Measurements from ENCODE around the gene YPEL4.
A peak's percentile ranks its signal among the peaks of the same experiment; 100 is the strongest.

YPEL4 gene

DNA sequence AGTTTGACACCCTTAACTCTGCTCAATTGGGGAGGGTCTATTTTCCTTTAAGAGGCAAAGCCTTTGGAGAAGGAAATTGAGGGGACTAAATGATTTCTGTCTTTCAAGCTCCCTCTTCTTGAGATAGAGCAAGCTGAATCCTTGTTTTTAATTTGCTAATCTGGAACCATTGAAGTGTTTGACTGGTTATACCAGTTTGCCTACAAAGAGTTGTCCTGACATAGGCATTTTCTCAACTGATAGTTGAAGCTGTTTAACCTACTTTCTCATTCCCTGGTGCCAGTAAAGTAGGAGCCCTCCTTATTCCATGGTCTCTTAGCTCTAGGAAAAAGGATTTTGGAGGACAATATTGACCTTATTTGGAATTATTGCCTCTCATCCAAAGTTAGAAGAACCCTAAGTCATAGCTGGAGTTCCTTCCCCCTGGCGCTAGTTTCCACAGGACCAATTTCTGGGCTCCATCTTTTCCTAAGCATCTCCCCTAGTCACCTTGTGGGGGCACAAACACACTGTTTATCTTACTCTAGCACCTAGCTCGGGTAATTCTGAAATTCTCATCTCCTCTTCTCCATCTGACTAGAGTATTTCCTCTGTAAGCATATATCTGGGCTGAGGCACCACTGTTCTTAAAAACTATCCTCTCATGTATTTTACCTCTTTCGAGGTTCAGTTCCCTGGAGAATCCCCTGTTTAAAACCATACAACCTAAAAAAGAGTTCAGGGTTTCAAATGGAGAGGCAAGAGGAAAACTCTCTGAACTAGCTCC lies 25.6 kb upstream of the YPEL4 start:
- DNase-seq (ENCODE audit: low read depth) = no peak
- TF ChIP-seq, protein P1, sequence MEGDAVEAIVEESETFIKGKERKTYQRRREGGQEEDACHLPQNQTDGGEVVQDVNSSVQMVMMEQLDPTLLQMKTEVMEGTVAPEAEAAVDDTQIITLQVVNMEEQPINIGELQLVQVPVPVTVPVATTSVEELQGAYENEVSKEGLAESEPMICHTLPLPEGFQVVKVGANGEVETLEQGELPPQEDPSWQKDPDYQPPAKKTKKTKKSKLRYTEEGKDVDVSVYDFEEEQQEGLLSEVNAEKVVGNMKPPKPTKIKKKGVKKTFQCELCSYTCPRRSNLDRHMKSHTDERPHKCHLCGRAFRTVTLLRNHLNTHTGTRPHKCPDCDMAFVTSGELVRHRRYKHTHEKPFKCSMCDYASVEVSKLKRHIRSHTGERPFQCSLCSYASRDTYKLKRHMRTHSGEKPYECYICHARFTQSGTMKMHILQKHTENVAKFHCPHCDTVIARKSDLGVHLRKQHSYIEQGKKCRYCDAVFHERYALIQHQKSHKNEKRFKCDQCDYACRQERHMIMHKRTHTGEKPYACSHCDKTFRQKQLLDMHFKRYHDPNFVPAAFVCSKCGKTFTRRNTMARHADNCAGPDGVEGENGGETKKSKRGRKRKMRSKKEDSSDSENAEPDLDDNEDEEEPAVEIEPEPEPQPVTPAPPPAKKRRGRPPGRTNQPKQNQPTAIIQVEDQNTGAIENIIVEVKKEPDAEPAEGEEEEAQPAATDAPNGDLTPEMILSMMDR (conservative IDR thresholded peaks at IDR 0.05; ENCODE audit: control insufficient read depth, insufficient read depth, low read depth, low read length) = no peak
- no peak overlapping the region for H3K4me3 ChIP-seq (ENCODE audit: control insufficient read depth, low read depth, low read length)

DNA sequence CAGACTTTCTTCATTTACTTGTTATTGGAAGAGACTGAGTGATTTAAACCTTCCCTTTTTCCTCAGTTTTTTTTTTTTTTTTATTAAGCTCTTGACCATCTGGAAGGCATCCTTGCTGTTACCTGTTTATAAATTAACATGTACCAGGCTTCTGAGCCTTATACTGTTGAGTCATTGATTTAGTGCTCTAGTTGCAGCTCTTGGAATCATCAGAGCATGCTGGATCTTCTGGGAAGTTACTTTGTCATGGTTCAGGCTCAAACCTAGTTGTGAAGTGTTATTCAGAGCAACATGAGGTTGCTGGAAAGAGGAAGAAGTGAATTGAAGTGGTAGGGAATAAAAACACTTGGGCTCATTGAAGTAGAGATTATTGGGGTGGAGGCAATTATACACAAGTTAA lies 24.5 kb upstream of the YPEL4 start:
- TF ChIP-seq, protein P1 (conservative IDR thresholded peaks at IDR 0.05; ENCODE audit: control insufficient read depth, insufficient read depth, low read depth, low read length) = no peak
- no peak overlapping the region for H3K4me3 ChIP-seq (ENCODE audit: control insufficient read depth, low read depth, low read length)
- no peak for DNase-seq (ENCODE audit: low read depth)

DNA sequence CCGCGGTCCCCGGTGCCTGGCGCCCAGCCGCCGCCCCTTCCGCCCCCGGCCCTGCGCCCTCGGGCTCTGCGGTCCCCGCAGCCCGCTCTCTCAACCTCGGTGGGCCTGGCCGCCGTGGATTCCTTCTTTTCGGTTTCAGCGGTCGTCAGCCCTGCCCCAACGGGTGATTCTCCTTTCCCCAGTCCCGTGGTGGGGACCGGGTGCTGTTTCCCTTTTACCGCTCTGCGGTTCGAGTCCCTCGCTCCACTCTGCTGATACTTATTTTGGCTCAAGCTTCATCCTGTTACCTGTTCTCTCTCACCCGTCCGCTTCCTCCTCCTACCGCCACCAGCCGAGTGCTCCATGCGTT lies 18.7 kb upstream of the YPEL4 start:
- TF ChIP-seq, protein P1 (conservative IDR thresholded peaks at IDR 0.05; ENCODE audit: control insufficient read depth, insufficient read depth, low read depth, low read length) = no peak
- DNase-seq (ENCODE audit: low read depth) = no peak
- peak overlapping the region; percentile 78 for H3K4me3 ChIP-seq (ENCODE audit: control insufficient read depth, low read depth, low read length)

DNA sequence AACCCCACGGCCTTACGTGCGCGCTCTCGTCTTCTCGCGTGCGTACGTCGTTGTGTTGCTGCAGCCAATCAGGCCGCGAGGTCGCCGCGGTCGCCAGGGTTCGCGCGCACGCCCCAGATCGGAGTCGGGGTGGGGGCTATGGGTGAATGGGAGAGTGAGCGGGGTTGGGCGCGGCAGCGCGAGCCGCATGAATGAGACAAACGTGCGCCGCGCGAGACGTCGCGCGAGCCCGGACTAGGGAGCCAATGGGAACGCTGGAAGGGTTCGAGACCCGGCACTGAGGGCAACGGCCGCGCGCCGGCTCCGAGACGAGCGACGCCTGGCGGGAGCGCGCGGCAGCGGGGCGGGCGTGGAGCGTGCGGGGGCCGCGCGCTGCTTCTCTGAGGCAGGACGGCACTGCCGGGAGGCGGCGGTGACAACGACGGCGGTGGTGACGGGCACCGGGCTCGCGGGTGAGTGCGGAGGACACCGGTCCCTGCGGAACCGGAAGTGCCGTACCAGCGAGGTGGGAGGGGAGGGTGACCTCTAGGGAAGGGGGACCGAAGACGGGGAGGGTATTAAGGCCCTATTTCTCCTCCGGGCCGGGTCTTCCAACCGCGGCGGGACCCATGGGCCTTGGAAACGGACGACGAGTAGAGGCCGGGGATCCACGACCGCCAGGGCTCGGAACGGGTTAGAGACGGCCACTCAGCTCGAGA lies 18.2 kb upstream of the YPEL4 start, which contains the start of gene ZDHHC5:
Gene ZDHHC5, plus strand, starts transcription at position 379 of the 698 bp plus-strand sequence. CDS start 4,977 bp downstream, outside the sequence.
- peak; percentile 99 for DNase-seq (ENCODE audit: low read depth)
- TF ChIP-seq, protein P1 (conservative IDR thresholded peaks at IDR 0.05; ENCODE audit: control insufficient read depth, insufficient read depth, low read depth, low read length) = no peak
- H3K4me3 ChIP-seq (ENCODE audit: control insufficient read depth, low read depth, low read length) = peak within 1 kb of the TSS; percentile 78

- TF ChIP-seq, protein P1 (conservative IDR thresholded peaks at IDR 0.05; ENCODE audit: control insufficient read depth, insufficient read depth, low read depth, low read length) = no peak
- DNase-seq (ENCODE audit: low read depth) = peak; percentile 99
- peak overlapping the region; percentile 78 for H3K4me3 ChIP-seq (ENCODE audit: control insufficient read depth, low read depth, low read length)
Observed at GRCh38 chr11:57667117-57667735, 17.5 kb upstream of the YPEL4 start.

GRCh38 chr11:57663975-57664374 lies 14.3 kb upstream of the YPEL4 start:
- TF ChIP-seq, protein P1 (conservative IDR thresholded peaks at IDR 0.05; ENCODE audit: control insufficient read depth, insufficient read depth, low read depth, low read length) = no peak
- H3K4me3 ChIP-seq (ENCODE audit: control insufficient read depth, low read depth, low read length) = no peak overlapping the region
- DNase-seq (ENCODE audit: low read depth) = no peak
